GM13976 (cell line): ENCODE data around the gene GREB1.

Experiments
- DNase-seq: peaks from one replicate; pipeline ENCODE4 v3.0.0; 2012; ENCODE audit warnings: low spot score
- in situ Hi-C: fragments of 300-500 bp; cut with MboI; formaldehyde crosslinking; loops from one replicate; pipeline ENCODE4 v1.12.0; 2022; ENCODE audit warnings: low sequenced_read_pairs, mixed read lengths, inconsistent platforms; ENCODE audit not compliant: unreplicated experiment
- TF ChIP-seq, protein P1 (sequence below): IDR thresholded peaks from 2 replicates; pipeline ENCODE4 v1.5.1; 2012; ENCODE audit warnings: borderline replicate concordance, mild to moderate bottlenecking; ENCODE audit not compliant: insufficient read depth; ENCODE audit errors: extremely low read depth, missing control alignments, control extremely low read depth

Gene GREB1

GRCh38 chr2:11564816-11565567 lies 31.1 kb downstream of the GREB1 start:
- in situ Hi-C loops, result no loop called here
- TF ChIP-seq, protein P1, sequence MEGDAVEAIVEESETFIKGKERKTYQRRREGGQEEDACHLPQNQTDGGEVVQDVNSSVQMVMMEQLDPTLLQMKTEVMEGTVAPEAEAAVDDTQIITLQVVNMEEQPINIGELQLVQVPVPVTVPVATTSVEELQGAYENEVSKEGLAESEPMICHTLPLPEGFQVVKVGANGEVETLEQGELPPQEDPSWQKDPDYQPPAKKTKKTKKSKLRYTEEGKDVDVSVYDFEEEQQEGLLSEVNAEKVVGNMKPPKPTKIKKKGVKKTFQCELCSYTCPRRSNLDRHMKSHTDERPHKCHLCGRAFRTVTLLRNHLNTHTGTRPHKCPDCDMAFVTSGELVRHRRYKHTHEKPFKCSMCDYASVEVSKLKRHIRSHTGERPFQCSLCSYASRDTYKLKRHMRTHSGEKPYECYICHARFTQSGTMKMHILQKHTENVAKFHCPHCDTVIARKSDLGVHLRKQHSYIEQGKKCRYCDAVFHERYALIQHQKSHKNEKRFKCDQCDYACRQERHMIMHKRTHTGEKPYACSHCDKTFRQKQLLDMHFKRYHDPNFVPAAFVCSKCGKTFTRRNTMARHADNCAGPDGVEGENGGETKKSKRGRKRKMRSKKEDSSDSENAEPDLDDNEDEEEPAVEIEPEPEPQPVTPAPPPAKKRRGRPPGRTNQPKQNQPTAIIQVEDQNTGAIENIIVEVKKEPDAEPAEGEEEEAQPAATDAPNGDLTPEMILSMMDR, result no peak
- DNase-seq, result no peak

DNA sequence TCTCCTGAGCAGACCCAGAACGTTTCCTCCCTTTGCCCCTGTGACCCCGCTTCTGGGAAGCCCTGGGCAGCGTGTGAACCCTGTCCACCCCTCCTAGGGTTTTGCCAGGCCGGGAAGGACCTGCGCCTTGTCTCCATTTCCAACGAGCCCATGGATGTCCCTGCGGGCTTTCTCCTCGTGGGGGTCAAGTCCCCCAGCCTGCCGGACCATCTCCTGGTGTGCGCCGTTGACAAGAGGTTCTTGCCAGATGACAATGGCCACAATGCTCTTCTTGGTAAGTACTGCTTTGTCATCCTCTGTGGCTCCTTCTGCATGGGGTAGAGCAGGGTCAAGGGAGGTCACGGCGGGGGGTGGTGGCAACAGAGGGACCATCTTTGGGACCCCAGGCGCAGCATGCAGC lies 32.5 kb downstream of the GREB1 start:
- TF ChIP-seq, protein P1, result no peak
- DNase-seq, result no peak
- in situ Hi-C loops, result no loop called here

- DNase-seq, result no peak
- TF ChIP-seq, protein P1, result no peak
- in situ Hi-C loops, result no loop called here
These were observed 33.8 kb downstream of the GREB1 start for GRCh38 chr2:11567631-11568031.

DNA sequence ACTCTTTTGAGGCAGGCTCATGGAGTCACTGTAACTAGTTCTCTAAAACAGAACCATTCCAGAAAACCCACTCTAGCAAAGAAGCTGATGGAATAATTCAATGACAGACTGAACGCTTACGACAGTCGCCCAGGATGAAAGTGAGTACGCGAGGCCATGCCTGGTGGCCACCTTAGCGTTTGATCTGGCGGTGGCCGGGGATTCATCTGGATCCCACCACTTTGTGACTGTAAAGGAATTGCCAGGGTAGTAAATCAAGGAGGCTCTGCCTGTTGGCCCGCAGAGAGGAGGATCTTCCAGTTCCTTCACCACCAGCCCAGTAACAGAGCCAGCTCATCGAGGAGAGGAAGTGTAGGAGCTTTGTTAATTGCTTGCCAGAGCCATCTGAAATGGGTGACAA lies 34.6 kb downstream of the GREB1 start:
- in situ Hi-C loops, result no loop called here
- TF ChIP-seq, protein P1, result no peak
- no peak for DNase-seq

DNA sequence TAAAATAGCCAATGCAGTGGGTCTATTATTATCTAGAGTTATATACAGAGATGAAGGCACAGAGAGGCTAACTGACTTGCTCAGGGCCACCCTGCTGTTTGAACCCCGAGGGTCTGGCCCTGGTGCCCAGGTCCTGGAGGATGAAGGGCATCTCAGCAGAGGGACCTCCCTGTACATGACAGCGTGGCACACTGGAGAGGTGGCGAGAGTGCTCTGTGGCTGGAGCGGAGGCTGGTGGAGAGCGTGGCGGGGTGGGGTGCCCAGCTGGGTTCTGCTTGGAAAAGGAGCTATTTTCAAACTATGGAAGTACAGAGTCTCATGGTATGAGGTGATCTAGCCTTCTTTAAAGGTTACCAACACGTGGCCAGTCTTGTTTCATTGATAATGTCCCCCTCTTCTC lies 35.8 kb downstream of the GREB1 start:
- in situ Hi-C loops, result no loop called here
- no peak for DNase-seq
- TF ChIP-seq, protein P1, result no peak

GRCh38 chr2:11571170-11571569 lies 37.3 kb downstream of the GREB1 start:
- TF ChIP-seq, protein P1, result no peak
- in situ Hi-C loops, result no loop called here
- DNase-seq, result no peak
